ENCODE measurements around the gene STYX. TPM values are rescaled to one million over a fixed set of nuclear protein-coding genes. Genes with fewer than 3 reads are reported as not detected.
A peak's percentile ranks its signal among the peaks of the same experiment; 100 is the strongest.

The STYX gene
- total RNA-seq (ENCODE audit: low replicate concordance): 9.3 and 50.7 TPM in 2 replicates

- H3K4me3 ChIP-seq (ENCODE audit: low read depth, low read length): peak within 1 kb of the TSS; percentile 87
- peak; percentile 94 for DNase-seq (ENCODE audit: low read depth)
- TF ChIP-seq CTCF (IDR thresholded peaks at IDR 0.05; ENCODE audit: insufficient read depth, low read length): no peak
Observed at GRCh38 chr14:52729925-52730708, at the start of gene STYX. STYX (plus strand) TSS chr14:52730166; CDS start chr14:52730475, 309 bp downstream.

- no peak for DNase-seq (ENCODE audit: low read depth)
- no peak overlapping the region for H3K4me3 ChIP-seq (ENCODE audit: low read depth, low read length)
- no peak for TF ChIP-seq CTCF (IDR thresholded peaks at IDR 0.05; ENCODE audit: insufficient read depth, low read length)
Observed at GRCh38 chr14:52683985-52684520, 45.9 kb upstream of the STYX start.

GRCh38 chr14:52686176-52686575, 43.8 kb upstream of the STYX start:
- DNase-seq (ENCODE audit: low read depth): no peak
- no peak overlapping the region for H3K4me3 ChIP-seq (ENCODE audit: low read depth, low read length)
- TF ChIP-seq CTCF (IDR thresholded peaks at IDR 0.05; ENCODE audit: insufficient read depth, low read length): no peak

- no peak overlapping the region for H3K4me3 ChIP-seq (ENCODE audit: low read depth, low read length)
- no peak for TF ChIP-seq CTCF (IDR thresholded peaks at IDR 0.05; ENCODE audit: insufficient read depth, low read length)
- DNase-seq (ENCODE audit: low read depth): no peak
Observed at GRCh38 chr14:52690983-52691760, 38.8 kb upstream of the STYX start.

GRCh38 chr14:52692248-52692962, 37.6 kb upstream of the STYX start:
- peak; percentile 62 for DNase-seq (ENCODE audit: low read depth)
- no peak overlapping the region for H3K4me3 ChIP-seq (ENCODE audit: low read depth, low read length)

More at GRCh38 chr14:52692248-52692962, 37.6 kb upstream of the STYX start:
- TF ChIP-seq CTCF (IDR thresholded peaks at IDR 0.05; ENCODE audit: insufficient read depth, low read length): no peak
